ENCODE measurements around the gene PPCDC. TPM values are rescaled to one million over a fixed set of nuclear protein-coding genes. Genes with fewer than 3 reads are reported as not detected.

The PPCDC gene
- total and polyA plus RNA-seq, 3 experiments from 2014 or later, result 12.8 to 39.2 (median 35.5) TPM

DNA sequence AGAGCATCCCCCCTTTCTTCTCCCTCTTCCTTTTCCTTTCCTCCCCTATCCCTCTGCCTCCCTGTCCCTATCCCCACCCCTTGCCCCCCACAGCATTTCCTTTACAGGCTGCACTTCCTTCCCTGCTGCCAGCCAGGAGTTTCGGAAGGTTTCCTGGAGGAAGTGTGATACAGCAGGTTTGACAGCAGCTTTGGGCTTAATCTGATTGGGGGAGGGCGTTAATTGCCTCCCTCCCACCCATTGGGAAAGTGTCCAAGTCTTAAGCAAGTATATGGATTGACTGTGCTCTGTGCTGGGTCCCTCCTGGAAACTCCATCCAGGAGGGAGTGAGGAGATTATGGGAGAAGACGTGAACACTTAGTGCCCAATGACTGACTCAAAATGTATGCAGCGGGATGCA lies 26.2 kb upstream of the PPCDC start:
- peaks cover 24% of the 10 kb centered on the region for H3K27me3 ChIP-seq (ENCODE audit: insufficient read depth, low read length, poor library complexity, severe bottlenecking)
- H3K36me3 Mint-ChIP-seq, result peaks cover 0 to 1% (median 0%) of the 10 kb centered on the region in 3 donors
- peaks cover 12 to 18% (median 13%) of the 10 kb centered on the region in 3 donors for H3K4me1 Mint-ChIP-seq
- peaks cover 18% of the 10 kb centered on the region for H3K4me1 ChIP-seq (ENCODE audit: insufficient read depth, low read length)
- no peaks in the 10 kb centered on the region for H3K36me3 ChIP-seq (ENCODE audit: insufficient read depth, low read length)
- no peak overlapping the region for H3K4me3 ChIP-seq (ENCODE audit: low read length)
- POLR2A ChIA-PET, result no interaction called here
- CTCF ChIA-PET, result no interaction called here
- H3K9me3 ChIP-seq (ENCODE audit: low read length), result no peaks in the 10 kb centered on the region
- no peak overlapping the region for H3K27ac Mint-ChIP-seq
- peaks cover 39 to 47% of the 10 kb centered on the region in 2 donors for H3K27me3 Mint-ChIP-seq
- peaks cover 0 to 3% (median 0%) of the 10 kb centered on the region in 5 donors for H3K9me3 Mint-ChIP-seq
- DNase-seq, result no peak
- peak overlapping the region in 6 of 7 donors; percentile 9 to 78 (median 63) for H3K4me3 Mint-ChIP-seq
- H3K27ac ChIP-seq (ENCODE audit: low read depth, low read length), result no peak overlapping the region

DNA sequence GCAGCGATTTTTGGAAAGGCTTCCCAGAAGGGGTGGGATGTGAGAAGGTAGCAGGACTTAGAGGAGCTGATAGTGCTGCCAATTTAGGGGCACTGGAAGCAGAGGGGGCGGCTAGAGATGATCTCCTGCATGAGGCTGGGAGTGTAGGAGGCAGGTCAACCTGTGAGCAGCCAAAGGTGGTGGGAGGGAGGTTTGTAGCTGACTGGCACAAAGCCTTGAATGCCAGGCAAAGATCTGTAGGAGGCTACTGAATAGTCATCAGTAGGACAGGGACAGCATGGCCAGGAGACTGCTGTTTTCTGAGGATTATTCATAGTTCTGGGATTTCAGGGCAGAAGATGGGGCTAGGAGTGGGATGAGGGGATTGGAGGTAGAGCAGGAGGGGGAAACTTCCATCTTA lies 25.8 kb upstream of the PPCDC start:
- Histone ChIP-seq H3K4me3 (ENCODE audit: low read length) (no peak overlapping the region), H3K9me3 (ENCODE audit: low read length) (no peaks in the 10 kb centered on the region), H3K27ac (ENCODE audit: low read depth, low read length) (no peak overlapping the region), H3K27me3 (ENCODE audit: insufficient read depth, low read length, poor library complexity, severe bottlenecking) (peaks cover 24% of the 10 kb centered on the region), H3K36me3 (ENCODE audit: insufficient read depth, low read length) (no peaks in the 10 kb centered on the region), H3K4me1 (ENCODE audit: insufficient read depth, low read length) (peaks cover 18% of the 10 kb centered on the region)
- Mint-ChIP-seq H3K27me3 (peaks cover 39 to 51% of the 10 kb centered on the region in 2 donors), H3K4me3 (peak overlapping the region in 4 of 7 donors; percentile 9 to 63 (median 32)), H3K27ac (no peak overlapping the region), H3K9me3 (peaks cover 0 to 3% (median 0%) of the 10 kb centered on the region in 5 donors), H3K36me3 (peaks cover 0 to 5% (median 0%) of the 10 kb centered on the region in 3 donors), H3K4me1 (peaks cover 12 to 18% (median 13%) of the 10 kb centered on the region in 3 donors)
- no peak for DNase-seq
- POLR2A ChIA-PET, result no interaction called here
- CTCF ChIA-PET, result no interaction called here

DNA sequence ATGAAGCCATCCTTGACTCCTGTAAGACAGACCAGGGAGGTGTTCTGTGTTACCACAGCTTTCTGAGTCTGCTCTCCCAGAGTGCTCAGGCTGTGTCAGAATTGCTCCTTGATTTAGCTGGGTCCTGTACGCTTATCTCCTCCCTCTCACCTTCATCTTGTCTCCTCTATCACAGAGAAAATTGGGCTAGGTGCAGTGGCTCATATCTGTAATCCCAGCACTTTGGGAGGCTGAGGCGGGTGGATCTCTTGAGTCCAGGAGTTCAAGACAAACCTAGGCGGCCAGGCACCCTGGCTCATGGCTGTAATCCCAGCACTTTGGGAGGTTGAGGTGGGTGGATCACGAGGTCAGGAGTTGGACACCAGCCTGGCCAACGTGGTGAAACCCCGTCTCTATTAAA lies 22.1 kb upstream of the PPCDC start:
- Histone ChIP-seq H3K27ac (ENCODE audit: low read depth, low read length) (no peak overlapping the region), H3K4me1 (ENCODE audit: insufficient read depth, low read length) (peaks cover 6% of the 10 kb centered on the region), H3K27me3 (ENCODE audit: insufficient read depth, low read length, poor library complexity, severe bottlenecking) (peaks cover 23% of the 10 kb centered on the region), H3K36me3 (ENCODE audit: insufficient read depth, low read length) (no peaks in the 10 kb centered on the region), H3K9me3 (ENCODE audit: low read length) (no peaks in the 10 kb centered on the region), H3K4me3 (ENCODE audit: low read length) (no peak overlapping the region)
- Mint-ChIP-seq H3K27ac (no peak overlapping the region), H3K36me3 (peaks cover 0 to 5% (median 0%) of the 10 kb centered on the region in 3 donors), H3K4me3 (no peak overlapping the region), H3K9me3 (peaks cover 0 to 3% (median 0%) of the 10 kb centered on the region in 5 donors), H3K4me1 (peaks cover 4% of the 10 kb centered on the region in 3 donors), H3K27me3 (peaks cover 40 to 51% of the 10 kb centered on the region in 2 donors)
- CTCF ChIA-PET, result no interaction called here
- no peak for DNase-seq
- POLR2A ChIA-PET, result no interaction called here

DNA sequence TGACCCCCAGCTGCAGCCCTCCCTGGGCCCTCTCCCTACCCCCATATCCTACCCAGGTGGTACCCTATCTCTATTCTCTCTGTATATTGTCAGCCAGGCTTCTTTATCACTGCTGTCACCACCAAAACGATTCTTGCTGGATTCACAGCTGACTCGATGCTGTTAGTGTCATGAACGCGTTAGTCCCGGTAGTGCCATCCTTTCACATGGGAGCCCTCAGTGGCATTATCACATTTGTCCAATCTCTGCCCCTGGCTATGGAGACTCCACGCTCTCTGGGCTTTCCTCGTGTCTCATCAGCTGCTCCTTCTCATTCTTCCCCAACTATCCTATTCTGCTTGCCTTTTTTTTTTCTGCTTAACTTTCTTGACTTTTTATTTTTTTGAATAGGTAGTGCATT lies 21.0 kb upstream of the PPCDC start:
- Mint-ChIP-seq H3K9me3 (peaks cover 0 to 3% (median 0%) of the 10 kb centered on the region in 5 donors), H3K4me3 (no peak overlapping the region), H3K27me3 (peaks cover 33 to 42% of the 10 kb centered on the region in 2 donors), H3K27ac (no peak overlapping the region), H3K4me1 (no peaks in the 10 kb centered on the region), H3K36me3 (peaks cover 0 to 5% (median 0%) of the 10 kb centered on the region in 3 donors)
- Histone ChIP-seq H3K36me3 (ENCODE audit: insufficient read depth, low read length) (no peaks in the 10 kb centered on the region), H3K27me3 (ENCODE audit: insufficient read depth, low read length, poor library complexity, severe bottlenecking) (peaks cover 12% of the 10 kb centered on the region), H3K4me3 (ENCODE audit: low read length) (no peak overlapping the region), H3K9me3 (ENCODE audit: low read length) (no peaks in the 10 kb centered on the region), H3K4me1 (ENCODE audit: insufficient read depth, low read length) (no peaks in the 10 kb centered on the region), H3K27ac (ENCODE audit: low read depth, low read length) (no peak overlapping the region)
- ChIA-PET POLR2A (no interaction called here), CTCF (no interaction called here)
- DNase-seq, result no peak

DNA sequence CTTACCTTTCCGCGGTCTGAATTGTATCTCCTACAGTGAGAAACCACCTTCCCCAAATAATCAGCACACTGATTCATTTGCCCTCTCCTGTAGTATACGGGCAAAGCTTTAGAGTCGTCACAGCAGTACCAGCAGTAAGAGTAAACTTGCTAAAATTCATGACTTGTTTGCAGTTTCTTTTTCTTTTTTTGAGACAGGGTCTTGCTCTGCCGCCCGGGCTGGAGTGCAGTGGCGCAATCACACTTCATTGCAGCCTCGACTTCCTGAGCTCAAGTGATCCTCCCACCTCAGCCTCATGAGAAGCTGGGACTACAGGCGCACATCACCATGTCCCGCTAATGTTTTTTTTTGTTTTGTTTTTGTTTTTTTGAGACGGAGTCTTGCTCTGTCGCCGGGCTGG lies 16.2 kb upstream of the PPCDC start:
- H3K9me3 ChIP-seq (ENCODE audit: low read length), result no peaks in the 10 kb centered on the region
- Mint-ChIP-seq H3K4me3 (no peak overlapping the region), H3K9me3 (no peaks in the 10 kb centered on the region), H3K27me3 (peaks cover 14 to 28% of the 10 kb centered on the region in 2 donors), H3K4me1 (no peaks in the 10 kb centered on the region), H3K27ac (no peak overlapping the region), H3K36me3 (peaks cover 0 to 3% (median 0%) of the 10 kb centered on the region in 3 donors)
- H3K36me3 ChIP-seq (ENCODE audit: insufficient read depth, low read length), result no peaks in the 10 kb centered on the region
- no peak for DNase-seq
- ChIA-PET POLR2A (no interaction called here), CTCF (interaction anchor here (1.1 kb wide), 1 partner anchor 12 kb away, joined by 3 read pairs; no protein-coding TSS in a partner anchor)
- H3K4me1 ChIP-seq (ENCODE audit: insufficient read depth, low read length), result no peaks in the 10 kb centered on the region
- no peaks in the 10 kb centered on the region for H3K27me3 ChIP-seq (ENCODE audit: insufficient read depth, low read length, poor library complexity, severe bottlenecking)
- H3K4me3 ChIP-seq (ENCODE audit: low read length), result no peak overlapping the region
- no peak overlapping the region for H3K27ac ChIP-seq (ENCODE audit: low read depth, low read length)

DNA sequence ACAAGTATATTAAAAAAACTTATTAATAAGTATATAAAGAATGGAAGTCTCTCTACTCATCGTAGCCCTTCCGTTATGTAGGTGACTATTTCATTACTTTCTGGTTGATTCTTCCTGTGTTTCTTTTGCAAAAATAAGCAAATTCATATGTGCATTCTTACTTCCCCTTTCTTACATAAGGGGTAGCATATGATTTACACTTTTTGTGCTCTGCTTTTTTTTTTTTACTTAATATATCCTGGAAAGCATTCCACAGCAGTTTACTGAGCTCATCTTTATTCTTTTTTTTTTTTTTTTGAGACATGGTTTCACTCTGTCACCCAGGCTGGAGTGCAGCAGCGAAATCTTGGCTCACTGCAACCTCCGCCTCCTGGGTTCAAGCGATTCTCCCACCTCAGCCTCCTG lies 15.2 kb upstream of the PPCDC start:
- DNase-seq, result no peak
- Histone ChIP-seq H3K36me3 (ENCODE audit: insufficient read depth, low read length) (no peaks in the 10 kb centered on the region), H3K27me3 (ENCODE audit: insufficient read depth, low read length, poor library complexity, severe bottlenecking) (no peaks in the 10 kb centered on the region), H3K4me3 (ENCODE audit: low read length) (no peak overlapping the region), H3K9me3 (ENCODE audit: low read length) (no peaks in the 10 kb centered on the region), H3K4me1 (ENCODE audit: insufficient read depth, low read length) (no peaks in the 10 kb centered on the region), H3K27ac (ENCODE audit: low read depth, low read length) (no peak overlapping the region)
- POLR2A ChIA-PET, result no interaction called here
- Mint-ChIP-seq H3K36me3 (no peaks in the 10 kb centered on the region), H3K27ac (no peak overlapping the region), H3K4me3 (no peak overlapping the region), H3K9me3 (no peaks in the 10 kb centered on the region), H3K27me3 (peaks cover 13 to 21% of the 10 kb centered on the region in 2 donors), H3K4me1 (no peaks in the 10 kb centered on the region)
- CTCF ChIA-PET, result interaction anchor here (0.6 to 1.1 kb wide), 2 partner anchors 13 to 678 kb away, joined by 3 read pairs; no protein-coding TSS in a partner anchor

DNA sequence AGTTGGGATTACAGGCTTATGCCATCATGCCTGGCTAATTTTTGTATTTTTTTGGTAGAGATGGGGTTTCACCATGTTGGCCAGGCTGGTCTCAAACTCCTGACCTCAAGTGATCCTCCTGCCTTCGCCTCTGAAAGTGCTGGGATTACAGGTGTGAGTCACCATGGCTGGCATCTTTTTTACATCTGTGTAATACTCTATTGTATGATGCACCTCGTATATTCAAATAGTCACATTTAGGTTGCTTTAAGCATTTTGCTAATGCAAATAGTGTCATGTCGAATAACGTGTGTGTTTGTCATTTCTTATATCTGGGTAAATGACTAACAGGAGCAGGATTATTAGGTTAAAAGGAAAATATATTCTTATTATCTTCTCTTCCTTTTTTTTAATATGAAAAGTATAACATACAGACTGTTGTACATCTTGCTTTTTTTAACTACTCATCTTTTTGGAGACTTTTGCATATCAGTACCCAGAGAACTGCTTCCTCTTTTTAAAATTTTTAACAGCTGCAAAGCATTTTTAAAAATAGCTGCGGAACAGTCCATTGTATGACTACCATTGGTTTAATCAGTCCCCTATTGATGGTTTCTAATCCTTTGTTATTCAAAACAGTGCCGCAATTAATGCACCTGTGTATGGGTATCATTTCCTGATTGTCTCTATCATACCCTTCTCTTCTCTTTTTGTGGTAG lies 14.6 kb upstream of the PPCDC start:
- H3K27ac ChIP-seq (ENCODE audit: low read depth, low read length), result no peak overlapping the region
- CTCF ChIA-PET, result interaction anchor here (1.1 kb wide), 1 partner anchor 14 kb away, joined by 3 read pairs; no protein-coding TSS in a partner anchor

DNA sequence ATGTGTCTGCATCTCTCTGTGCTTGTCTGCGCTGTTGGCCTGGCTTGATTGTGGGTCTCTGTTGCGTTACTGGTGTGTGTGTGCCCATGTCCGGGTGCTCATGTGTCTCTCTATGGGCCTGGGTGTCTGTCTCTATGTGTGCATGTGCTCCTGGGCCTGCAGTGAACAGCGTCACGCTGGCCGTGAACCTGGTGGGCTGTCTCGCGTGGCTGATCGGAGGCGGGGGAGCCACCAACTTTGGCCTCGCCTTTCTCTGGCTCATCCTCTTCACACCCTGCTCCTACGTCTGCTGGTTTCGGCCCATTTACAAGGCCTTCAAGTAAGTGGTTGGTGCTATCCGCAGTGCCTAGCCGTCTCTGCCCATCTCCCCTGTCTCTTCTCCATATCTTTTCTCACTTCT lies 7.0 kb upstream of the PPCDC start:
- H3K27me3 Mint-ChIP-seq, result peaks cover 2 to 6% of the 10 kb centered on the region in 2 donors
- H3K36me3 ChIP-seq (ENCODE audit: insufficient read depth, low read length), result no peaks in the 10 kb centered on the region
- no peaks in the 10 kb centered on the region for H3K9me3 ChIP-seq (ENCODE audit: low read length)
- H3K36me3 Mint-ChIP-seq, result no peaks in the 10 kb centered on the region
- H3K27ac ChIP-seq (ENCODE audit: low read depth, low read length), result no peak overlapping the region
- no peak overlapping the region for H3K27ac Mint-ChIP-seq
- DNase-seq, result no peak
- H3K27me3 ChIP-seq (ENCODE audit: insufficient read depth, low read length, poor library complexity, severe bottlenecking), result no peaks in the 10 kb centered on the region
- ChIA-PET CTCF (no interaction called here), POLR2A (no interaction called here)
- H3K4me1 ChIP-seq (ENCODE audit: insufficient read depth, low read length), result no peaks in the 10 kb centered on the region
- H3K4me3 Mint-ChIP-seq, result no peak overlapping the region
- H3K4me1 Mint-ChIP-seq, result no peaks in the 10 kb centered on the region
- no peaks in the 10 kb centered on the region for H3K9me3 Mint-ChIP-seq
- H3K4me3 ChIP-seq (ENCODE audit: low read length), result no peak overlapping the region

More for the DNA sequence above, 14.6 kb upstream of the PPCDC start:
- no peak for DNase-seq
- H3K36me3 Mint-ChIP-seq, result no peaks in the 10 kb centered on the region
- no peak overlapping the region for H3K27ac Mint-ChIP-seq
- H3K9me3 Mint-ChIP-seq, result no peaks in the 10 kb centered on the region
- H3K4me1 Mint-ChIP-seq, result no peaks in the 10 kb centered on the region
- Histone ChIP-seq H3K9me3 (ENCODE audit: low read length) (no peaks in the 10 kb centered on the region), H3K27me3 (ENCODE audit: insufficient read depth, low read length, poor library complexity, severe bottlenecking) (no peaks in the 10 kb centered on the region), H3K36me3 (ENCODE audit: insufficient read depth, low read length) (no peaks in the 10 kb centered on the region), H3K4me1 (ENCODE audit: insufficient read depth, low read length) (no peaks in the 10 kb centered on the region), H3K4me3 (ENCODE audit: low read length) (no peak overlapping the region)
- POLR2A ChIA-PET, result no interaction called here
- H3K27me3 Mint-ChIP-seq, result peaks cover 13 to 19% of the 10 kb centered on the region in 2 donors
- H3K4me3 Mint-ChIP-seq, result no peak overlapping the region
